Measurements from ENCODE around the gene MDN1.

DNA sequence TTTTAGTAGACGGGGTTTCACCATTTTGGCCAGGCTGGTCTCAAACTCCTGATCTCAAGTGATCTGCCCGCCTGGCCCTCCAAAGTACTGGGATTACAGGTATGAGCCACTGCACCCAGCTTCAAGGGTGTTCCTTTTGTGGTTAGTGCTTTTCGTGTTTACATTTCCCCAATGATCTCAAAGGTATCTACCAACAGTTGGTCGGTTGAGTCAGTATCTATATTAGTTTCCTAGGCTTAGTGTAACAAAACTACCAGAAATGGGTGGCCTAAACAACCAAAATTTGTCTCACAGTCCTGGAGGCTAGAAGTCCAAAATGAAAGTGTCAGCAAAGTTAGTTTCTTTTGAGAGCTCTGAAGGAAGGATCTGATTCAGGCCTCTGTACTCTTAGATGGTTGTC lies 40.1 kb upstream of the MDN1 start:
- TF ChIP-seq POLR2A (IDR thresholded peaks at IDR 0.05; ENCODE audit: low read length) = no peak
- TF ChIP-seq GATA1 (IDR thresholded peaks at IDR 0.05; ENCODE audit: low read depth, low read length) = no peak

Data from erythroblast (primary cell).